IMR-90 (cell line): ENCODE data around the gene GPR132. TPM values are rescaled to one million over a fixed set of nuclear protein-coding genes. Genes with fewer than 3 reads are reported as not detected.
A peak's percentile ranks its signal among the peaks of the same experiment; 100 is the strongest.

Experiments
- ATAC-seq: fragments of 200-7000 bp; cut with Tn5 transposase; 2 replicates; pipeline ENCODE4 v1.9.1; 2020; ENCODE audit warnings: low read depth, mild to moderate bottlenecking, moderate library complexity
- BruUV-seq: library from RNA; stranded (reverse); fragments of 400-500 nt; replicated peaks from 2 replicates; lab custom pipeline; 2021; lab: Mats Ljungman, UMichigan
- CTCF ChIA-PET: fragments of 300-600 bp; formaldehyde crosslinking; extraction: SDS; loops from one replicate; lab custom pipeline; 2021; ENCODE audit warnings: antibody characterized with exemption; lab: Yijun Ruan, JAX
- POLR2A ChIA-PET: fragments of 300-600 bp; sonication (Branson Sonifier 250); formaldehyde crosslinking; loops from one replicate; lab custom pipeline; 2022; ENCODE audit warnings: antibody characterized with exemption; ENCODE audit not compliant: unreplicated experiment; lab: Charles Lee
- DNase-seq: peaks from one replicate; pipeline ENCODE4 v3.0.0; 2013
- H2AFZ ChIP-seq: replicated peaks from 2 replicates; pipeline ENCODE3; 2013; ENCODE audit warnings: low read length, mild to moderate bottlenecking; ENCODE audit not compliant: poor library complexity
- H2AK5ac ChIP-seq: 2 replicates; pipeline ENCODE4 v1.6.1; 2013; ENCODE audit warnings: low read depth, low read length, inconsistent platforms
- H2AK9ac ChIP-seq: replicated peaks from 2 replicates; pipeline ENCODE3; 2013; ENCODE audit warnings: mild to moderate bottlenecking, low read depth, low read length, moderate library complexity; ENCODE audit not compliant: poor library complexity
- H2BK120ac ChIP-seq: 2 replicates; pipeline ENCODE4 v1.6.1; 2013; ENCODE audit warnings: low read depth, low read length, inconsistent platforms
- H2BK15ac ChIP-seq: 3 replicates; pipeline ENCODE4 v1.6.1; 2013; ENCODE audit warnings: low read depth, low read length, inconsistent platforms
- H2BK20ac ChIP-seq: 2 replicates; pipeline ENCODE4 v1.6.1; 2013; ENCODE audit warnings: low read depth, mild to moderate bottlenecking, inconsistent platforms, low read length, moderate library complexity
- H2BK5ac ChIP-seq: 2 replicates; pipeline ENCODE4 v1.6.1; 2013; ENCODE audit warnings: mild to moderate bottlenecking, low read depth, low read length, inconsistent platforms; ENCODE audit not compliant: poor library complexity, severe bottlenecking
- H3K14ac ChIP-seq: replicated peaks from 2 replicates; pipeline ENCODE4 v1.6.1; 2013; ENCODE audit warnings: low read depth, low read length, inconsistent platforms
- H3K18ac ChIP-seq: 2 replicates; pipeline ENCODE4 v1.6.1; 2013; ENCODE audit warnings: low read depth, low read length, control low read depth
- H3K23ac ChIP-seq: 2 replicates; pipeline ENCODE4 v1.6.1; 2013; ENCODE audit warnings: low read depth, low read length, inconsistent platforms
- H3K27ac ChIP-seq: 2 replicates; pipeline ENCODE4 v1.5.1; 2013; ENCODE audit warnings: mild to moderate bottlenecking, control low read depth, low read length; ENCODE audit not compliant: insufficient read depth
- H3K27me3 ChIP-seq: 2 replicates; pipeline ENCODE4 v1.6.1; 2013; ENCODE audit warnings: low read length; ENCODE audit not compliant: control insufficient read depth, insufficient read depth
- H3K36me3 ChIP-seq: 2 replicates; pipeline ENCODE4 v1.6.1; 2013; ENCODE audit warnings: low read length, mixed read lengths; ENCODE audit not compliant: control insufficient read depth, insufficient read depth
- H3K4ac ChIP-seq: 2 replicates; pipeline ENCODE4 v1.6.1; 2013; ENCODE audit warnings: low read depth, low read length, inconsistent platforms
- H3K4me1 ChIP-seq: 2 replicates; pipeline ENCODE4 v1.6.1; 2013; ENCODE audit warnings: low read length, mixed read lengths; ENCODE audit not compliant: control insufficient read depth, insufficient read depth
- H3K4me2 ChIP-seq: 2 replicates; pipeline ENCODE4 v1.6.1; 2013; ENCODE audit warnings: low read depth, mild to moderate bottlenecking, control low read depth, low read length, moderate library complexity
- H3K4me3 ChIP-seq: 2 replicates; pipeline ENCODE4 v1.5.1; 2013; ENCODE audit warnings: low read depth, mild to moderate bottlenecking, control low read depth, low read length, moderate library complexity; ENCODE audit not compliant: insufficient read depth
- H3K56ac ChIP-seq: 2 replicates; pipeline ENCODE4 v1.6.1; 2013; ENCODE audit warnings: low read length, inconsistent platforms; ENCODE audit not compliant: insufficient read depth; ENCODE audit errors: extremely low read depth
- H3K79me1 ChIP-seq, 2 experiments: 2 replicates each; pipeline ENCODE4 v1.6.1; 2013; ENCODE audit warnings: low read length in 2 of 2, inconsistent platforms in 1 of 2, low read depth in 1 of 2
- H3K9ac ChIP-seq: 2 replicates; pipeline ENCODE4 v1.6.1; 2013; ENCODE audit warnings: low read depth, low read length, control low read depth
- H3K9me1 ChIP-seq: 2 replicates; pipeline ENCODE4 v1.6.1; 2013; ENCODE audit warnings: low read length, inconsistent platforms; ENCODE audit not compliant: insufficient read depth
- H3K9me3 ChIP-seq: 2 replicates; pipeline ENCODE4 v1.6.1; 2013; ENCODE audit warnings: low read length; ENCODE audit not compliant: control insufficient read depth, insufficient read depth
- H4K20me1 ChIP-seq: 2 replicates; pipeline ENCODE4 v1.6.1; 2013; ENCODE audit warnings: low read length, inconsistent platforms; ENCODE audit not compliant: insufficient read depth
- H4K5ac ChIP-seq: 2 replicates; pipeline ENCODE4 v1.6.1; 2013; ENCODE audit warnings: mild to moderate bottlenecking, low read depth, low read length, control low read depth
- H4K8ac ChIP-seq, 2 experiments: 2 replicates each; pipeline ENCODE4 v1.6.1; 2013; ENCODE audit warnings: low read depth in 2 of 2, low read length in 2 of 2, control low read depth in 1 of 2, inconsistent platforms in 1 of 2
- H4K91ac ChIP-seq: 2 replicates; pipeline ENCODE4 v1.6.1; 2013; ENCODE audit warnings: low read depth, low read length, inconsistent platforms; ENCODE audit not compliant: insufficient read depth
- CEBPB ChIP-seq: IDR thresholded peaks from 2 replicates; pipeline ENCODE4 v1.6.1; 2012; ENCODE audit warnings: low read depth, low read length, improper control_type of control experiment
- CHD1 ChIP-seq: IDR thresholded peaks from 2 replicates; pipeline ENCODE4 v1.6.1; 2012; ENCODE audit warnings: low read depth, low read length, improper control_type of control experiment
- CTCF ChIP-seq: conservative IDR thresholded peaks from 2 replicates; pipeline ENCODE4 v1.5.1; 2012; ENCODE audit warnings: mild to moderate bottlenecking, low read depth, low read length, improper control_type of control experiment
- ELK1 ChIP-seq: fragments of 150-350 bp; IDR thresholded peaks from 2 replicates; pipeline ENCODE4 v1.6.1; 2016; ENCODE audit warnings: low read depth, mild to moderate bottlenecking, low read length, moderate library complexity, borderline replicate concordance
- FOS ChIP-seq: fragments of 150-350 bp; IDR thresholded peaks from 2 replicates; pipeline ENCODE4 v1.6.1; 2016; ENCODE audit warnings: low read depth, low read length
- MAFK ChIP-seq: IDR thresholded peaks from 2 replicates; pipeline ENCODE4 v1.6.1; 2012; ENCODE audit warnings: low read depth, low read length, improper control_type of control experiment
- MAZ ChIP-seq: IDR thresholded peaks from 2 replicates; pipeline ENCODE4 v1.6.1; 2012; ENCODE audit warnings: low read depth, mild to moderate bottlenecking, low read length, improper control_type of control experiment, moderate library complexity, borderline replicate concordance
- MXI1 ChIP-seq: IDR thresholded peaks from 2 replicates; pipeline ENCODE4 v1.6.1; 2012; ENCODE audit warnings: low read depth, mild to moderate bottlenecking, low read length, moderate library complexity, borderline replicate concordance
- NFE2L2 ChIP-seq: fragments of 150-350 bp; IDR thresholded peaks from 2 replicates; pipeline ENCODE4 v1.6.1; 2016; ENCODE audit warnings: low read depth, mild to moderate bottlenecking, low read length
- POLR2A ChIP-seq: IDR thresholded peaks from 2 replicates; pipeline ENCODE4 v1.6.1; 2012; ENCODE audit warnings: mild to moderate bottlenecking, low read depth, low read length
- RCOR1 ChIP-seq: IDR thresholded peaks from 2 replicates; pipeline ENCODE4 v1.6.1; 2012; ENCODE audit warnings: mild to moderate bottlenecking, low read length, improper control_type of control experiment; ENCODE audit not compliant: insufficient replicate concordance
- RFX5 ChIP-seq: IDR thresholded peaks from 2 replicates; pipeline ENCODE4 v1.8.0; 2012; ENCODE audit warnings: low read depth, mild to moderate bottlenecking, low read length, moderate library complexity
- SMC3 ChIP-seq: fragments of 150-350 bp; IDR thresholded peaks from 2 replicates; pipeline ENCODE4 v1.6.1; 2016; ENCODE audit warnings: low read depth, mild to moderate bottlenecking, antibody characterized with exemption, low read length, moderate library complexity
- USF2 ChIP-seq: fragments of 150-350 bp; IDR thresholded peaks from 2 replicates; pipeline ENCODE4 v1.6.1; 2017; ENCODE audit warnings: mild to moderate bottlenecking, antibody characterized with exemption, low read length, low read depth
- WGBS, 2 experiments: methylation state at CpG; one replicate each; pipeline versions ENCODE4 v1.1.5 to v1.1.7; 2013; ENCODE audit warnings: missing lambda C conversion rate in 2 of 2; ENCODE audit not compliant: insufficient read length in 1 of 2; ENCODE audit errors: extremely low coverage in 2 of 2; 5-methylcytosine and 5-hydroxymethylcytosine counted together
- dilution Hi-C: fragments of 300-500 bp; cut with HindIII; formaldehyde crosslinking; loops from one replicate; pipeline ENCODE4 v1.14.3; 2018; ENCODE audit warnings: low sequenced_read_pairs; ENCODE audit not compliant: unreplicated experiment
- in situ Hi-C: fragments of 300-500 bp; cut with MboI; formaldehyde crosslinking; loops from 3 replicates; pipeline ENCODE4 v1.14.3; 2019; ENCODE audit warnings: low sequenced_read_pairs, inconsistent platforms, mixed read lengths
- intact Hi-C: fragments of 100-400 bp; cut with micrococcal nuclease; formaldehyde crosslinking; loops from 2 replicates; pipeline ENCODE4 v1.10.0; 2022
- polyA plus RNA-seq, 3 experiments: library from polyadenylated mRNA; depleted of rRNA; stranded (reverse); fragments of >200 nt; gene quantifications; 2 replicates each; pipeline ENCODE4 v1.2.3, GENCODE V29; 2012; ENCODE audit warnings: low replicate concordance in 1 of 3
- total RNA-seq: library from RNA; depleted of rRNA; stranded (reverse); fragments of >200 nt; gene quantifications from 2 replicates; pipeline ENCODE4 v1.2.3, GENCODE V29; 2012

Gene GPR132
- total and polyA plus RNA-seq, 2 of the 4 experiments (the other 2 are of a cell fraction), result under 0.01 to 0.10 TPM

- H4K91ac ChIP-seq, result no peak overlapping the region
- H3K9me3 ChIP-seq, result no peaks in the 10 kb centered on the region
- H3K4me1 ChIP-seq, result no peaks in the 10 kb centered on the region
- H2AFZ ChIP-seq, result peak overlapping the region; percentile 32
- no peak overlapping the region for H3K23ac ChIP-seq
- H2BK120ac ChIP-seq, result no peak overlapping the region
- H3K4me2 ChIP-seq, result no peak overlapping the region
- no peaks in the 10 kb centered on the region for H3K79me1 ChIP-seq
- H2AK5ac ChIP-seq, result no peak overlapping the region
- no peak overlapping the region for H3K4me3 ChIP-seq
- no peak for DNase-seq
- no peak for TF ChIP-seq CTCF
- TF ChIP-seq MAZ, result no peak
- TF ChIP-seq USF2, result no peak
- no peak for TF ChIP-seq RCOR1
- no peak for TF ChIP-seq NFE2L2
- no peak for TF ChIP-seq POLR2A
- TF ChIP-seq MXI1, result no peak
- no peak for TF ChIP-seq MAFK
- no peak for TF ChIP-seq CEBPB
- TF ChIP-seq ELK1, result no peak
- TF ChIP-seq RFX5, result no peak
- no peak for TF ChIP-seq CHD1
- TF ChIP-seq SMC3, result no peak
- no peak for TF ChIP-seq FOS
- CTCF ChIA-PET, result no interaction called here
- no peak overlapping the region for H3K9ac ChIP-seq
- H3K18ac ChIP-seq, result no peak overlapping the region
- H3K56ac ChIP-seq, result no peak overlapping the region
- H4K5ac ChIP-seq, result no peak overlapping the region
- POLR2A ChIA-PET, result no interaction called here
- H2AK9ac ChIP-seq, result peak overlapping the region; percentile 28
- H3K36me3 ChIP-seq, result no peaks in the 10 kb centered on the region
- peaks cover 15% of the 10 kb centered on the region for H3K27me3 ChIP-seq
- H4K8ac ChIP-seq, result no peak overlapping the region
- no peak overlapping the region for H2BK15ac ChIP-seq
- H3K14ac ChIP-seq, result no peak overlapping the region
- no peak overlapping the region for H2BK5ac ChIP-seq
- no peak overlapping the region for H2BK20ac ChIP-seq
- H4K20me1 ChIP-seq, result no peaks in the 10 kb centered on the region
- dilution Hi-C loops (loop anchor here (10.0 kb wide), 1 partner anchor 121 kb away; no protein-coding TSS in a partner anchor), intact Hi-C loops (no loop called here), in situ Hi-C loops (no loop called here)
- BruUV-seq, result no TSS peak
- 78% methylated on average over 13 of the region's 33 CpGs; no CpG with 5 or more reads in 1 of the 2 experiments for WGBS, 2 experiments
- H3K27ac ChIP-seq, result no peak overlapping the region
- no peak overlapping the region for H3K4ac ChIP-seq
- H3K9me1 ChIP-seq, result no peaks in the 10 kb centered on the region
- ATAC-seq, result no peak
Measured at GRCh38 chr14:105055736-105056302, 9.4 kb downstream of the GPR132 start.
